ENCODE measurements around the gene TPR.
"Not testable (repeated sequence)": the region's sequence is repeated elsewhere in the genome, so short reads cannot be mapped to it uniquely, and the experiment has no call there.

TPR gene

DNA sequence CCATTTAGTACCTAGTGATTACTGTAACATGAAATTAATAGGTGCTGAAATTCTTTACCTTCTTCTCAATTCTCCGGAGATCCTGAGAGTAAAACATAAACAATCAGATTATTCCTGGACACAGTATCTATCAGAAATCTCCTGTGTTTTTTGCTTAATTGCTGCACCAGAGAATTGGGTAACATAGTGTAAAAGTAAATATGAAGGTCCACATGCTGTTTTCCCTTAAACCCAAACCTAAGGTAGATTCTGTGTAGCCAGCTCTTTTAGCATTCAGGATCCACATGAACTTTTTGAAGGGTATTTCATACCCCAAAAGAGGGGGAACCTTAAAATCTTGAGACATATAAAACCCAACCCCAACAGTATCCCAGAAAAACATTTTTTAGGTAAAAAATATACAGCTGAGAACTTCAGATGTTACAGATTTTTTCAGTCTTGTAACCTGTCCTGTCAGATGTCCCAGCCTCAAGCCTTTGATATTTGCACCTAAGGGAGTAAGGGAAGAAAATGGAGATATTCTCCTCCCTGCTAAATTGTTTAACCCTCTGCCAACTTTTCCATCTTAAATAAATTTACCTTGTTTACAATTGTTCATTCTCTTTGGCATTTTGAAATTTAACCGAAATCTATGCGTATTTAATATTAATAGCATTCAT is 11.8 kb upstream of the TPR start:
- Histone ChIP-seq H3K36me3 (replicated peaks) (peaks cover 35% of the 10 kb centered on the region), H3K27me3 (ENCODE audit: low read depth) (no peaks in the 10 kb centered on the region), H3K4me1 (no peaks in the 10 kb centered on the region), H3K9me3 (no peaks in the 10 kb centered on the region), H3K4me3 (no peak overlapping the region)
- in situ Hi-C loops (cut with MboI; ENCODE audit: low sequenced_read_pairs), result no loop called here
- DNase-seq (ENCODE audit: low spot score in 2 of 2), result no peak

DNA sequence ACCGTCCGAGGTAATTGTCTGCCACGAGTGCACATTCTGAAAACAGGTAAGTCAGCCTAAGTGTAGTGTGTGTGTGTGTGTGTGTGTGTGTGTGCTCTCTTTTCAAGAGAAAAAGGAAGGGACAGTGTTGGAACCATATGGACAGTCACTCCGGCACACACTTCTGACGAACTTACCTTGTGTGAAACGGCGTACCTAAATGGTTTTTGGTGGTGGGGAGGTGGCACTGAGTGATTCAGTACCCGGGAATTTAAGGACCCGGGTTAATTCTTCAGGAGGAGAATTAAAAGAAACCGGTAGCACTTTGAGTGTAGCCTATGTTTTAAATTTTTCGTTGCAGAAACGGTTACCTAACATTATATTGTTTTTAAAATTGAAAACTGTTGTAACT is 871 bp upstream of the TPR start:
- H3K4me3 ChIP-seq, result peak overlapping the region; percentile 82
- peaks cover 25% of the 10 kb centered on the region for H3K4me1 ChIP-seq
- peaks cover 28% of the 10 kb centered on the region for H3K36me3 ChIP-seq (replicated peaks)
- peak in 1 of 2 experiments; percentile 40 for DNase-seq (ENCODE audit: low spot score in 2 of 2)
- in situ Hi-C loops (cut with MboI; ENCODE audit: low sequenced_read_pairs), result no loop called here
- H3K27me3 ChIP-seq (ENCODE audit: low read depth), result no peaks in the 10 kb centered on the region
- no peaks in the 10 kb centered on the region for H3K9me3 ChIP-seq

DNA sequence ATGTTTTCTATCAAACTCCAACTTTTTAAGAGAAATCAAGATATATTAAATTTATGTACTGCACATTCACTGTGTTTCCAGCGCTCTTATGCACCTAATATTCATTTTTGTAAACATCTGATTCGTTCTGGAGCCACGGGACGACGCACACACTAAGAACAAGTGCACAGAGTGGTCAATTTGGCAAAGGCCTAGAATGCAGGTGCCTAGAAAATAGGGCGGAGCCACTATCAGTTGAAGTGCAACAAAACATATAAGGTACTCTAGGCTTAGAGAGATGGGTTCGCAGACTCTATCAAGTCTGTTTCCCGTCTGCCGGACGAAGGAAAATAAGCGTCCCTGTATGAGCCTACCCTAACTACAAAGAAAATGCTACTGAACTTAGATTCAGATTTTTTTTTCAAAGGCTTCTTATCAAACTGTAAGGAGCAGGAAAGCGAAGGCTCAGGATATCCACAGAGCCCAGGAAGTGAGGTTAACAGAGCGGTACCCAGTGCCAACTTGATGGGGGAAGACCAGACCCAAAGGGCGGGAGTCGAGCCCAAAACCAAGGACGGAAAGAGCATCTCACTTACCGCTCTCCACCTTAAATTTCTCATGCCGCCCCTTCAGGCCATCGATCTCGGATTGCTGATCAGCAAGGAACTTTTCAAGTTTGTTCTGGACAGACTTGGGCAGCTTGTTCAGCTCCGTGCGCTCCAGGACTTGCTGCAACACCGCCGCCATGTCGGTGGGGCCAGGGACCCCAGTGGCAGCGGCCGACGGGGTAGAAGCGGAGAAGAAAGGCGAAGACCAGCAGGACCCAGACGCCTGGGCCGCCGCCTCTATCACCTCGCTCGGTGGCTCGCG is 526 bp downstream of the TPR start:
- H3K36me3 ChIP-seq (replicated peaks), result peaks cover 38% of the 10 kb centered on the region
- H3K4me1 ChIP-seq, result peaks cover 25% of the 10 kb centered on the region
- H3K27me3 ChIP-seq (ENCODE audit: low read depth), result no peaks in the 10 kb centered on the region
- in situ Hi-C loops (cut with MboI; ENCODE audit: low sequenced_read_pairs), result loop anchor here (25.0 kb wide), 1 partner anchor 1062 kb away; the partner anchor contains the start of gene IVNS1ABP
- H3K9me3 ChIP-seq, result no peaks in the 10 kb centered on the region
- H3K4me3 ChIP-seq, result peak overlapping the region; percentile 82
- peak; percentile 33 to 55 for DNase-seq (ENCODE audit: low spot score in 2 of 2)

DNA sequence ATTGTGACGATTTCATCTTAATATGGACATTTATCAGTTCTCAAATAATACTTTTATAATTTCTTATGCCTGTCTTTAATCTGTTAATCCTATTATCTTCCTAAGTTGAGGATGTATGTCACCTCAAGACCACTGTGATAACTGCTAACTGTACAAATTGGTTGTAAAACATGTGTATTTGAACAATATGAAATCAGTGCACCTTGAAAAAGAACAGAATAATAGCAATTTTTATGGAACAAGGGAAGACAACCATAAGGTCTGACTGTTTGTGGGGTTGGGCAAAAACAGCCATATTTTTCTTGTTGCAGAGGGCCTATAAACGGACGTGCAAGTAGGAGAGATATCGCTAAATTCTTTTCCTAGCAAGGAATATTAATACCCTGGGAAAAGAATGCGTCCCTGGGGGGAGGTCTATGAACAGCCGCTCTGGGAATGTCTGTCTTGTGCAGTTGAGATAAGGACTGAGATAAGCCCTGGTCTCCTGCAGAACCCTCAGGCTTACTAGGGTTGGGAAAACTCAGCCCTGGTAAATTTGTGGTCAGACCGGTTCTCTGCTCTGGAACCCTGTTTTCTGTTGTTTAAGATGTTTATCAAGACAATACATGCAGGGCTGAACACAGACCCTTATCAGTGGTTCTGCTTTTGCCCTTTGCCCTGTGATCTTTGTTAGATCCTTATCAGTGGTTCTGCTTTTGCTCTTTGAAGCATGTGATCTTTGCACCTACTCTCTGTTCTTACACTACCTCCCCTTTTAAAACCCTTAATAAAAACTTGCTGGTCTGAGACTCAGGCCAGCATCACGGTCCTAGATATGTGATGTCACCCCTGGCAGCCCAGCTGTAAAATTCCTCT is 27.0 kb downstream of the TPR start:
- H3K9me3 ChIP-seq; H3K4me3 ChIP-seq; H3K4me1 ChIP-seq; DNase-seq (ENCODE audit: low spot score in 2 of 2); H3K27me3 ChIP-seq (ENCODE audit: low read depth); in situ Hi-C loops (cut with MboI; ENCODE audit: low sequenced_read_pairs): not testable (repeated sequence)
- H3K36me3 ChIP-seq (replicated peaks), result peaks cover 94% of the 10 kb centered on the region

DNA sequence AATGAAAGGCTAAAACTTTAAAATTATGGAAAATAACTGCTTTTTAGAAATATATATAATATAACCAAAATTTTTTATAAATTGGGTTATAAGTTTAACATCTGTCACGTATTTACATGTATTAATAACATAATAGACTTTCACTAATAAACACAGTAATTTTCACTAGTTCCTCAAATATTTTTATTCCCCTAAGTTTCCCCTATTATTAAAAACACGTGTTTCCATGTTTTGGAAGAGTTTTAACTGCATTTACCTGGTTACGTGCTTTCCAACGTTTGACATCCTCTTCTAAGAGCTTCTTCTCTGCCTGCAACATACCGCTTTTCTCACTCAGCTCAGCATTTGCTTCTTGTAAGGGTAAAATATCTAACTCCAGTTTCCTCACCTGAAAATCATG is 34.3 kb downstream of the TPR start:
- Histone ChIP-seq H3K4me1 (no peaks in the 10 kb centered on the region), H3K9me3 (no peaks in the 10 kb centered on the region), H3K4me3 (no peak overlapping the region), H3K36me3 (replicated peaks) (peaks cover 87% of the 10 kb centered on the region), H3K27me3 (ENCODE audit: low read depth) (no peaks in the 10 kb centered on the region)
- no peak for DNase-seq (ENCODE audit: low spot score in 2 of 2)
- in situ Hi-C loops (cut with MboI; ENCODE audit: low sequenced_read_pairs), result no loop called here

DNA sequence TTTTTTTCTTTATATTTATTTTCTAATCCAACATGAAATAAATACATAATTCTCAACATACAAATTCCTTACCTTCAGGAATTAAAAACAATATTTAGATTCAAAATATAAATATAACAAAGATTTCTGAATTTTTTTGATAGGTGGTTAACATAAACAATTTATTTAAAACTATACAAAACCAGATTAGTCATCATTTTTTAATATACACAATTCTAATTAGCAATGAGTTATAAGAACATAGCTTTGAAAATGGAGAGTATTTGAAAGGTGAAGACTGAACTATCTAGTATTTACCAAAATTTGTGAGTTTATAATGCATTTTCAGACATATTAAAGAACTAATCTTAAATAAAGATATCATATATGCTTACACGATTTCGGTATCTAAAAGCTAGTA is 37.5 kb downstream of the TPR start:
- in situ Hi-C loops (cut with MboI; ENCODE audit: low sequenced_read_pairs), result no loop called here
- no peaks in the 10 kb centered on the region for H3K9me3 ChIP-seq
- H3K4me3 ChIP-seq, result no peak overlapping the region
- no peak for DNase-seq (ENCODE audit: low spot score in 2 of 2)
- H3K36me3 ChIP-seq (replicated peaks), result peaks cover 89% of the 10 kb centered on the region
- no peaks in the 10 kb centered on the region for H3K27me3 ChIP-seq (ENCODE audit: low read depth)
- H3K4me1 ChIP-seq, result no peaks in the 10 kb centered on the region

DNA sequence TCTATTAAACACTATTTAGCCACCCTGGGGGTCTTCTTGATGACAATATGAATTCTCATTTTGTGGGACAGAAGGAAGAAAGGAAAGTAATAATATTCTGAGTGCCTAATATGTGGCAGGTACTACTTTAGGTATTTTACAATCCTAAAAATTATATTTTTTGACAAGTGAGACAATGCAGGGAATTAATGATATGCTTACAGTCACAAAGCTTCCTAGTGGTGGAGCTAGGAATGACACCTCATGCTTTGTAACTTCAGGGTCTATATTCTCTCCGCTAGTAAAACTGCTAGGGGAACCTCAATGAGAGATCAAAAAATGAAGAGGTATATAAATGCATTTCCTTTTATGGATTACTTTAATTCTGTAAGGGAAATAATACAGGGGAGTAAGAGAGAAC is 44.3 kb downstream of the TPR start:
- DNase-seq (ENCODE audit: low spot score in 2 of 2), result no peak
- Histone ChIP-seq H3K27me3 (ENCODE audit: low read depth) (no peaks in the 10 kb centered on the region), H3K4me1 (no peaks in the 10 kb centered on the region), H3K9me3 (no peaks in the 10 kb centered on the region), H3K36me3 (replicated peaks) (peaks cover 78% of the 10 kb centered on the region), H3K4me3 (no peak overlapping the region)
- in situ Hi-C loops (cut with MboI; ENCODE audit: low sequenced_read_pairs), result no loop called here

DNA sequence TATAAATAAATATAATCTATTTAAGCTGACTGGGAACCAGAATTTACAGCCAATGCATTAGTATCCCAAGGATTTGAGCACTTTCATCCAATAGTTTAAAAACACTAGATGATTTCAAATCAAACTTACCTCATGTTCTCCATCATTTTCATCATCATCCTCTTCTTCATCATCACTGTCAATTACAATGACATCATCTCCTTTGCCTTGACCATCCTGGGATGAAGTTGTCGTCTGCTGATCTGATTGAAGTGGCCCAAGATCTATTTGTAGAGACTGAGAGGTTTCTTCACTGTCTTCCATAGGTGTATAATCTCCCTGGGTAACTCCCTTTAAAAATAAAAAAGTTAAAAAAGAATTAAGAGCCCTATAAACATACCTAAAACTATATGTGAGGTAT is 47.7 kb downstream of the TPR start:
- DNase-seq (ENCODE audit: low spot score in 2 of 2), result no peak
- Histone ChIP-seq H3K9me3 (no peaks in the 10 kb centered on the region), H3K4me1 (no peaks in the 10 kb centered on the region), H3K4me3 (no peak overlapping the region), H3K27me3 (ENCODE audit: low read depth) (no peaks in the 10 kb centered on the region), H3K36me3 (replicated peaks) (peaks cover 75% of the 10 kb centered on the region)
- in situ Hi-C loops (cut with MboI; ENCODE audit: low sequenced_read_pairs), result no loop called here

DNA sequence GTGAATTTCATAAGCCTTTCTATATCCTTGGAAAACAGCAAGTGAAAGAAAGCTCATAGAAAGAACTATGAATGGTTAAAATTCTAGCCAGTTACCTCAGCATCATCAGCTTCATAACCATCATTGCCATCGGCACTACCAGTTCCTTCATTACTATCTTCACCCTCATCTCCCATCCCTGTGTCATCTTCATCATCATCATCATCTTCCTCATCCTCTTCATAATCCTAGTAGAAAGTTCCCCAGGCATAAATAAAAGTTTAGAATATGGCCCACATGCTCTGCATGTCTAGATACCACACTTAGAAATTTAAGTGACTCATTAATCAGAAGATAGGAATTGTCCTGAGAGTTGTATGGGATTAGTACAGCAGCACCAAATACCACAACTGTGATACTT is 49.0 kb downstream of the TPR start:
- in situ Hi-C loops (cut with MboI; ENCODE audit: low sequenced_read_pairs), result no loop called here
- Histone ChIP-seq H3K4me1 (no peaks in the 10 kb centered on the region), H3K4me3 (no peak overlapping the region), H3K9me3 (no peaks in the 10 kb centered on the region), H3K27me3 (ENCODE audit: low read depth) (no peaks in the 10 kb centered on the region), H3K36me3 (replicated peaks) (peaks cover 75% of the 10 kb centered on the region)
- no peak for DNase-seq (ENCODE audit: low spot score in 2 of 2)

DNA sequence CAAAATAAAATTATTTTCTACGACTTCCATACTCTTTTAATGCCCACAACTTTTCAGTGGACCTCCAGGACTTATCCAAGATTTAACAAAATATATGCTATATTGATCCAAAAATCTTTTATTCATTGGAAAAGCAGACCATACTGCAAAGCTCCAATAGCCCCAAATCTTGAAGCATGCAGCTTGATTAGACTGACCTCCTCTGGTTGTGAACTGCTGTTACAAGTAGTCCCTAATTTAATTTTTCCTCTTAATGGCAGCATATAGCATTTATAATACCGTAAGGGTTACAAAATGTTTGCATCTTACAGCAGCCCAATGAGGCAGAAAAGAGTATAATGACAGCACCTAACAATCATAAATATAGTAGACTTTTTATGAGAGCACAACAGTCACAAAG is 49.8 kb downstream of the TPR start:
- H3K4me1 ChIP-seq, result no peaks in the 10 kb centered on the region
- in situ Hi-C loops (cut with MboI; ENCODE audit: low sequenced_read_pairs), result no loop called here
- H3K4me3 ChIP-seq, result no peak overlapping the region
- H3K27me3 ChIP-seq (ENCODE audit: low read depth), result no peaks in the 10 kb centered on the region
- DNase-seq (ENCODE audit: low spot score in 2 of 2), result no peak
- H3K9me3 ChIP-seq, result no peaks in the 10 kb centered on the region
- H3K36me3 ChIP-seq (replicated peaks), result peaks cover 75% of the 10 kb centered on the region

DNA sequence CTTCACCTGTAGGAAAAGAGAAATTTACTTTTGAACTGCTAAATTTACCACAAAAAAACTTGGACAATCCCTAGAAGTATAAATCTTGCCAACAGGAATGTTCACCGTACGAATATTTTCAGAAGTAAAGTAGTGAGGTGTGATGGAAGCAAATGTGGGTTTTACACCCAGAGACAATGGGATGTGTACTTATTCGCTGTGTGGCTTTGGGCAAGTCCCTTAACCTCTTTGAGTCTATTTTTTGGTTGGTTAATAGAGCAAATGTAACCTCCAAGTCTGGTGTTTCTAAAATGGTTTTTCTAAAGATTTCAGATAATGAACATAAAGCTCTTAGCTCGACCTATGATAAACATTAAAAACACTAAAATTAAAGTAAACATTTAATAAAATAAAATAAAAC is 51.2 kb downstream of the TPR start:
- no peaks in the 10 kb centered on the region for H3K9me3 ChIP-seq
- in situ Hi-C loops (cut with MboI; ENCODE audit: low sequenced_read_pairs), result no loop called here
- DNase-seq (ENCODE audit: low spot score in 2 of 2), result no peak
- H3K36me3 ChIP-seq (replicated peaks), result peaks cover 76% of the 10 kb centered on the region
- H3K4me3 ChIP-seq, result no peak overlapping the region
- H3K27me3 ChIP-seq (ENCODE audit: low read depth), result no peaks in the 10 kb centered on the region
- H3K4me1 ChIP-seq, result no peaks in the 10 kb centered on the region

DNA sequence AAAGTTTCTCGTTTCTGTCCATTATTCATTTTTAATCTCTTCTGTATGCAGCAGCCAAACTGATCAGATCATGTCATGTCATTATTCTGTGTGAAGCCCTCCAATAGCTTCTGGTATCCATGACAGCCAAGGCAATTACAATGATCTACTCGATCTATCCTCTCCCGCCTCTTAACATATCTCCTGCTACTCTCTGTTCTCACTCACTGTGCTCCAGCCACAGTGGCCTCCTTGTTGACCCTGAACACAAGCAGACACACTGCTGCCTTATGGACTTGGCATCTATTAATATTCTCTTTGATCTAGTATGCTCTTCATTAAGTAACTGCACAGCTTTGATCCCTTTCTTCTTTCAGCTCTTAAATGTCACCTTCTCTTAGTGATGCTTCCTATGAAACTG is 59.5 kb downstream of the TPR start:
- Histone ChIP-seq H3K4me3 (no peak overlapping the region), H3K36me3 (replicated peaks) (peaks cover 64% of the 10 kb centered on the region), H3K4me1 (no peaks in the 10 kb centered on the region), H3K27me3 (ENCODE audit: low read depth) (no peaks in the 10 kb centered on the region), H3K9me3 (no peaks in the 10 kb centered on the region)
- DNase-seq (ENCODE audit: low spot score in 2 of 2), result no peak
- in situ Hi-C loops (cut with MboI; ENCODE audit: low sequenced_read_pairs), result loop anchor here (5.0 kb wide), 1 partner anchor 42 kb away; no protein-coding TSS in a partner anchor

DNA sequence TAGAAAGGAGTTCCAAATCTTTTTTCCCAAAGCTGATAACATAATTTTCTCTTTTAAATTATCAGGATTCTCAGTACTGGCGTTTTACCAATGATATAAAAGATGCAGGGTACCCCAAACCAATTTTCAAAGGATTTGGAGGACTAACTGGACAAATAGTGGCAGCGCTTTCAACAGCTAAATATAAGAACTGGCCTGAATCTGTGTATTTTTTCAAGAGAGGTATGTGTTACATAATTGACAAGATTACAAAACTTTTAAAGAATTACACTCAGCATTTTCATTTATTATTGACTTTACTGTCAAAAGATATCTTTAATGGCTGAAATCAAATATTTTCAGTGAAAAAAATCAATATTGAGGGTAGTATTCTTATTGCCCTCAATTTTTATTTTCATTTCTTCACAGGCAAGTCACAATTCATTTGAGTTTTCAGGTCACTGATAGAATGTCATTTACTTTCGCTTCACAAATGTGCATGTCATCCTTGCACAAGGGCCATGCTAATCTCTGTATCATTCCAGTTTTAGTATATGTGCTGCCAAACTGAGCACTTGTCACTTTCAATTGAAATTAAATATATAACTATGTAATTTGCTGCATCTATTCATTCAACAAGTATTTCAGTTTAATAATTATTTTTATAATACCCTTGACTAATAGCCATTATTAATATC is 63.5 kb downstream of the TPR start:
- H3K4me1 ChIP-seq, result no peaks in the 10 kb centered on the region
- peaks cover 34% of the 10 kb centered on the region for H3K36me3 ChIP-seq (replicated peaks)
- H3K27me3 ChIP-seq (ENCODE audit: low read depth), result no peaks in the 10 kb centered on the region
- H3K9me3 ChIP-seq, result no peaks in the 10 kb centered on the region
- no peak overlapping the region for H3K4me3 ChIP-seq
- DNase-seq (ENCODE audit: low spot score in 2 of 2), result no peak
- in situ Hi-C loops (cut with MboI; ENCODE audit: low sequenced_read_pairs), result no loop called here

Data from HAP-1 (cell line).